HL-60/S4 treated with retinoic acid at 250 ng/mL for 4 days and 3 days (cell line): ENCODE data around the gene PRRX1.

Experiments used
- in situ Hi-C: fragments of 300-500 bp; cut with MboI; formaldehyde crosslinking; loops from 2 replicates; pipeline ENCODE4 v1.7.0; 2022; ENCODE audit warnings: low sequenced_read_pairs

The PRRX1 gene

DNA sequence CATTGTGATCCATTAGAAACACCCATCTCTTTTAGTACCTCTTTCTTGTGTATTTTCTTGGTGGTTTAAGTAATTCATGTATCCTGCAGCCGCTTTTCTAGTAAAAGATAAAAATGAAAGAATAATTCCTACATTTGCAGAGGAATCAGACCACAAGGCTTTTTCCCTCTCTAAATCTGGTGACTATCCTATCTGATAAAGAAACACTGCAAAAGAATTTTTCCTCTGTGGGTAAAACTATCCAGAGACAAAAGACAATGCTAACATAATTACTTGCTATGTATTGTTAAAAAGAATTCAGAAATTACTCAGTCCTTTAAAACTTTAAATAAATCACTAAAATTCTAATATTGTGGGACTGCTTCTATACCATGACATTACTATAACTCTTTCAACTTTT, 51.0 kb downstream of the PRRX1 start:
- in situ Hi-C loops, result no loop called here

DNA sequence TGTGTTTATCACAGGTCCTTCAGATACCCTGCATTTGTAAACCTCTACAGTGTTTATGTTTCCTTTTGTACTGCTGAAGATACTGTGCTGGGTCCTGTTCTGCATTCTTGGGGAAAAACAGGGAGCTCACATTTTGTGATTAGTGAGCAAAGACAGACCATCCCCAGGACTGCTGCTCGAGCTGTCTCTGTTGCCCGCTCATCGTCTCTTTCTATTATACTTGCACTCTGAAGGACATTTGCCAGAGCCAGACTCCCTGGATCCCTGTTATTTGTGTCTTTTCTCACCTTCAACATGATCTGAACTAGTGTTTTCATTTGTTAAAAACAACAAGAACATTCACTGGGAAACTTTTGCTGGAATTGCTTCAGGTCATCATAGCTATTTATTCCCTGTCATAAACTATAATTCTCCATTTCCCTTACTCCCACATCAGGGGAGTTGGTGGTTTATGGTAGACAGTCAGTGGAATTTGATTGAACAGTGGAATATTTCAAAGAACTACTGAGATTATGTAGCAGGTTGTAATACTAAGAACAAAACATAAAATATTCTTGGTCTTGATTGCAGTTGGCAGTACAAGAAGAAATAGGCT, 53.0 kb downstream of the PRRX1 start:
- in situ Hi-C loops, result no loop called here

DNA sequence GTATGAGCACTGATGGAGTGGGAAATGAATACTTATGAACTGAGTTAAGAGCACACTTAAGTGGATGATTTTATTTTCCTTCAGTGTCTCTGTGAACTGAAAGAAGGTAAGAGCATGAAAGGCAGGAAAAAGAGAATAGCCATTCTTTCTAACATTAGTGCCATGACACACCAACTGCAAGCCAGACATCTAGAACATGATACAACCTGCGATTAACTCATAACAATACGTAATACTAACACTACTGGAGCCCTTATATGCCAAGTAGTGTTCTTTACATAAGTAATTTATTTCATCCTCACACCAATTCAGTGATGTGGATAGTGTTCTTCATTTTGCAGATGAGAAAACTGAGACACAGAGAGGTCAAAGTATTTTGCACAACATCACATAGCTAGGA, 56.7 kb downstream of the PRRX1 start:
- in situ Hi-C loops, result no loop called here

DNA sequence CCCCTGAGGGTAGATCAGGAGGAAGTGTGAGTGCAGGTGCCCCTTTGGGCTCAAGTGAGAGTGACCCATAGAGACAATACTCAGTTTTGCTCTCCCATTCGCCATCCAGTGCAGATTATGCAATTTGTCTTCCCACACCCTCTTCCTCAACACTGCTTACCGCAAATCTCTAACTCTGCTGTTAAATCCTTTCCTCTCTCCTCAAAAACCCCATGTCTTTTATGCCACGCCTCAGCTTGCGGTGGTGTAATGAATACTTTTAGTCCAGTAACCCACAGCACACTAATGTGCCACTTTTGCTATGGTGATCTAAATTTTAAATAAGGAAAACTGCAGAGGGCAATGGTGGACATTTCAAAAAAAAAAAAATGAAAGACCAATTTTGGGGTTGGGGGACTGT, 57.7 kb downstream of the PRRX1 start:
- in situ Hi-C loops, result no loop called here

DNA sequence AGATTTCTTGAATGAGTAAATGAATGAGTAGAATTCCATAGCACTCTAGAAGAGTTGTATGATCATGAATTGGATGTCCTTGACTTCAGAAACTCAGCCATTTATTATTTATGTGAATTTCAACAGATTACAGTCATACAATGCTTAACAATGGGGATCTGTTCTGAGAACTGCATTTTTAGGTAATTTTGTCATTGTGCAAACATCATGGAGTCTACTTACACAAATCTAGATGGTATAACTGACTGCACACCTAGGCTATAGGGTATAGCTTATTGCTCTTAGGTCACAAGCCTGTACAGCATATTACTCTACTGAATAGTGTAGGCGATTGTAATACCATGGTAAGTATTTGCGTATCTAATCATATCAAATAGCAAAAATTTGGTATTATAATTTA, 59.6 kb downstream of the PRRX1 start:
- in situ Hi-C loops, result no loop called here

DNA sequence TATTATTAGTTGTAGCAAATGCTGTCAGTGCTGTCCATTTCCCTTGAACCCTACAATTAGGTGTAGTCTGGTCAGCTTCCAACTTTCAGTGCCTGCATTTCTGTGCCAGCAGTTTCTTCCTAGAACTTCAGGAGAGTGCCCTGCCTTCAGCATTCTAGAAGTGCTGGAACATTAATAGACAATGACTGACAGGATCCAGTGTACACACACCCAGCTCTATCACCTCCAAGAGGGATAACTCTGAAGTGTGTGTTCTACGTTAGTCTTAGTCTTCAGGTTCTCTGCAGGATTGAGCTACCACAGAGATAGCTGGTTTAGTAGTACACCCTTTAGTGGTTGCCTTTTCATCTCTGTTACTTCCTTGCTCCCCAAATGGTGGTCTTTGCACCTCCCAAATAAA, 61.4 kb downstream of the PRRX1 start:
- in situ Hi-C loops, result no loop called here

DNA sequence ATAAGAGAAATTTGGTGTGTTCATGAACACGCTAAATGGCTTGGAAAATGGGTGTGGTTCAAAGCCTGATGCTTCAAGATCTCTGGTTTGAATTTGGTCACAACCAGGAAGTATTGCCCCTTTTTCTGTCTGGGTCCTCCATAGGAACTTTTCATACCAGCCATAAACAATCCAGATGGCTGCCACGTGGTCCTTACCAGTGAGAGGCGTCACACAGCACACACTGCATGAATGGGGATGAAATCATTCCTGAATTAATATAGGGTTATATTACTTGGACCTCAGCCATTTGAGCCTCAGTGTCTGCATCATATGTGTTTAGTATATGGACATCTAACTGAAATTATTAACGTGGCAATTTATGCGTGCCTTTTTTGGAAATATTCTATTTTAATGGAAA, 64.0 kb downstream of the PRRX1 start:
- in situ Hi-C loops, result no loop called here

DNA sequence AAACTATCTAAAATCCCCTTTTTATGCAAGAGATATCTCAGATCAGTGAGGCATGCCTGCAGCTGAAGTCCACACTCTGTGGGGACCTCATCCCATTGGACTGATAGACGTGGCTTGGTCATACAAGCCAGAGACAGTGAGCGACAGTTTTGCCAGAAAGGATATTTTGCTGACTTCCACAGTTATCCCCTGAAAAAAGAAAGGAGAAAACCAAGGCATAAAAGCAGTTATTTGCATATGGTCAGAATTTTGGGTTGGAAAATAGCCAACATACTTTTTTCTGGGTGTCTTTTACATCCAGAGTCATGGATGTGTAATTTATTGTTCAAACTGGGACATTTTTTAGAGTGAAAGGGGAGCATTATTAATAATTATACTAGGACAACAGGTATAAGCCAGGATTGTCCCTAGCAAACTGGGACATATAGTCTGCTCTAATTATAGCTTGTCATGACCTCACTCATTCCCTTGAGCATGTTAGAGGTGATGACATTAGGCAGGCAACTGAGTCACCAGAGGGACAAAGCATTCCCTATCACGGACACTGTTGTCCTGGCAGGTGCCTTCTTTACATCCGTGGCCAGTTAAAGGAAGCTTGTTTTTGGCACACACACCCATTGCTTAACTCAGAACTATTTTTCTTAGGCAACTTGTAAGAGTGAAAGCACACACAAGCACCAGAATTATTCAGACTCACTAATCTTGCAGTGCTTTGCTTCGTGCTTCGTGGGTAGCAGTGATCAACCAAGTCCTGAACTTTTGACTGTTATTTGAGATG, 65.5 kb downstream of the PRRX1 start:
- in situ Hi-C loops, result no loop called here

DNA sequence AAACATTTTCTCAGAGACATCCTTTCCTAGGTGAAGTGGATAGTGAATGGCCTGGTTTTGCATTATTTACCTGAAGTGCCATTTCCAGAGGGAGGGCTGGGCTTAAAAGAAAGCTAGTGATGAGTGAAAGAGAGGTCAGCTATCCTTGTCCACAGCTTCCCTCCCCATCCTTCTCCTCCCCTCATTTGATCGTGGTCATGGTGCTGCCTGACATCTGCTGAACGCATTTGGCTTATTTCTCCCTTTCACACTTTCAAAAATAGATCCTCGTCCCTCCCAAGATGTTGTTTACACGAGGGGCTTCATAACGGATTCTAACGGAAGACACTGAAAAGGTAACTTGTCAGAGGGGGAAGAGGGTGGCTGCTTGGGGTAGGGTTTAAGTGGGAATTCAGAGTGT, 66.1 kb downstream of the PRRX1 start:
- in situ Hi-C loops, result no loop called here

DNA sequence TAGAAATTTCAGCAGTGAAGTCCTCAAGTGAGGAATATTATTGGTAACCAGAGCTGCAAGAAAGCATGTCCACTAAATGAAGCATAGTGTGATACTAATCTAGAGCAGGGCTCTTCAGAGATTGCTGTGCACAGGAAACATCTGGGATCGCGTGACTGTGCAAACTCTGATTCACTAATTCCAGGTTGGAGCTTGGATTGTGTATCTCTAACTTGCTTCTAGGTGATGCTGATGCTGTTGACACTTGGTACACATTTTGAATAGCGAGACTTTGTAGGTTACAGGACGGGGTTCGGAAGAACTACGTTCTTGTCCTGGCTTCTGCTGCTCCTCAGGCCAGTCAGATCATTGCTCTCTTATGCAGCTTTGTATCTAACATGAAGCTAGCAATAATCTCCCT, 66.5 kb downstream of the PRRX1 start:
- in situ Hi-C loops, result no loop called here

DNA sequence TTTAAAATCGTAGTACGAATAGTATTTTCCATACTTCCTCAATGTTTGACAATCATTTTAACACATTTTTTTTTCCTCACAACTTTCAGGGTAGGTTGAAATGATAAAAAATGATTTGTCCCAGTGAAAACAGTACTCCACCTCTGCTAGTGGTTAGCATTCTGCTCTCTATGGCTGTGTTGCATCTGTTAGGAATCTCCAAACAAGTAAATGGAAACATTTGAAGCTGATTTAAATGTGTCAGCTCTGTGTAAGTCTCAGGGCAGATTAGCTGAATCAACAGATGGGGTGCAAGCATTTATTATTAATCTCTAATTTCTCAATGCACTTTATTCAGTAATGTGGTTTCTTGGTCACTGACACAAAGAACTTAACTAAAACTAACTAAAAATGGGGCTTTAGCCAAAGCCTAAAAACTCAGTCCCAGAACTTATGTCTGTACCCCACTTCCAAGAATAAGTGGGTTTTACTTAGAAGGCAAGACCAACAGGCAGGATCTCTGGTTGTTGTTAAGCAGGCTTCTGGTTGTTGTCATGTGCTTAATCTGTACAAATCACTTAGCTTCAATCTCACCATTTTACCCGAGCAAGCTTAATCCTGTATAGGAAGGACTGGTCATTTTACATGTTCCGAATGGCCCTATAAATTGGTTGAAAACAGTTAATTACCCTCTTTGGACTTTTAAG, 67.8 kb downstream of the PRRX1 start:
- in situ Hi-C loops, result no loop called here

DNA sequence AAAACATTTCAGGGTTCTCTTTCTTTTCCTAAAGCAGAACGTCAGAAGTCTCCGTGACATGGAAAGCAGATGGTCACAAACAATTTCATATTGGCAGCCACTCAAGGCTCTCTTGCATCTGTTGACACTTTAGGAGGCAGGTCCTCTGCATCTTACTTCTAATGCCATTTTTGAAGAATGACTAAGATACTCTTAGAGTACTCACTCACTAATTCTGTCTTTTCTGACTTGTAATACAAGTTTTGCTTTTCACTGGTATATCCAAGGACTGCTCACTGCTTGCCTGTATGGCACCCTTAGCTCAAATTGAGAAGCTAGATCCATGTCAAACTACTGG, 68.3 kb downstream of the PRRX1 start:
- in situ Hi-C loops, result no loop called here

DNA sequence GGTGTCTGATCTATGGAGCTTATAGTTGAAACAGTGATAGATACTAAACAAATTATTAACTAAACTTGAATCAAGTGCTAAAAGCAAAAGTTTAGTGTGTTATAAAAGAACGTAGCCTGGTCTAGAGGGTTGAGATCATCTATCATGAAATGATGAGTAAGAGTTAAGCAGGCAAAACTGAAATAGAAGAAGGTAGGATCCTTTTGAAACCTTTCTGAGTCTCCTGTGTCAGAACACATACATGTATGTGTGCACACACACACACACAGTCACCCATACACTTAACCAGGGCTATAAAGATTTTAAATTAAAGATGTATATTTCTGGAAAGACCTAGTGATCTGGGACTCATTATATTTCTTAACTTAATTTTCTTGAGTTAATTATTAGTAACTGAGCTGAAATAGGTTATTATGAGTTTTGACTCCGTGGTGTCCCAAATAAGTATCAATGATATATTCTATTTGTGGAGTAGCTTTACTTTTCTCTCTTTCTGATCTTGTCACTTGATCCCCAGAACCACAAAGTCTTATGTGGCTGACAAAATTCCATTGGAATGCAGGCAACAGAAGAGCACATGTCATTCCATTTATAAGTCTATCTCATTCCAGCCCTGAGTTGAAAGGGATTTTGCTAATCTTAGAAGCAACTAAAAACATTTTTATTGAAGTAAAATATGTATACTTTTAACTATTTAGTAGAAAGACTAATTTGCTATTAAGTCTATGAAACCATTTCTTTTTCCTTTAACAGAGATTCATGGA, 70.7 kb downstream of the PRRX1 start:
- in situ Hi-C loops, result no loop called here

DNA sequence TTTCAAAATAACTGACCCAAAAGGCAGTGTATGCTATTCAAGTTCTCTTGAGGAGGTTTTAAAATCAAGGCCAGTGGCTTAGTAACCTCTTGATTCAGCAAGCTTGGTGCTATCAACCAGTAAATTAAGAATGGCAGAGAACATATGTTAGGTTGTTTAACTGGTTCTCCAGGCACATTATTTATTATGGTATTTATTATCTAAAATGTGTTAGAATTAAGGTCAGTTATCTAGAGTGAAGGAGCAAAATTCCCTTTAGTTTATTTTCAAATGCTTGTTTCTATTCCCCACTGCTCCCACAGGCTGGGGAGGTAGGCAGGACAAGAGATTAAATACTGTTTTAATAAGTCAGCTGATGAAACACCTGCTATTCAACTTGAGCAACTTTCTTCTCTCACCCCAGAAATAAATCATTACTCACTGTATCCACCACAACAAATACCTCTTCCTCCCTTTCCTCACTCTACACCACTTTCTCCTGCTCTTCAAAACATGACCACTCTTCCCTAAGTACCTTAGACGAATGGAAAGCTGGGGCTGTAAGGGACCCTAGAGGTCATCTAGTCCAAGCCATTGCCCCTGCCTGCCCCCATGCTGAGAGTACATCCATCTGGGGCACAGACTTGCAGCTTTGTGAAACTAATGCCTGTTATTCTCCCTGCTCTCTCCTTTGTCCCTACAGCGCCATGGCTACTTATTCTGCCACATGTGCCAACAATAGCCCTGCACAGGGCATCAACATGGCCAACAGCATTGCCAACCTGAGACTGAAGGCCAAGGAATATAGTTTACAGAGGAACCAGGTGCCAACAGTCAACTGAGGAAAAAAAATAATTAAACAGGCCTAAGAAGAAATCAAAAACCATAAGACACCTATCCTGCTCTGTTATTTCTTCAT, 71.7 kb downstream of the PRRX1 start:
- in situ Hi-C loops, result no loop called here

DNA sequence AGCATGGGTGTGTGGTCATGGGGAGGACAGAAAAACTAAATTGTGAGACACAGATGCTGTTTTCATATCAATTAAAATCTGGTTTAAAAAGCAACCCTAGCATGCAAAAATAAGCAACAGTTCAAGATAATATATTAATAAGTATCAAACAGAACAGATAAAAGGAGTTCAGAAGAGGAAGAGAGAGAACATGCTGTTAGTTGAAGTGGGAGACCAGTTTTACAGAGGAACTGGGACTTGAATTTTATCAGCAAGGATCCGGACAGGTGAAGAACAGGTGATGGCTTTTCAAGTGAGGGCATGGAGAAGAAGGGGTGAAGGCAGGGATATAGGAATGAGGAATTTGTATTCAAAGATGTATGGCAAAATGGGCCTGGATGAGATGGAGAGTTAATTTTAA, 75.9 kb downstream of the PRRX1 start:
- in situ Hi-C loops, result no loop called here

DNA sequence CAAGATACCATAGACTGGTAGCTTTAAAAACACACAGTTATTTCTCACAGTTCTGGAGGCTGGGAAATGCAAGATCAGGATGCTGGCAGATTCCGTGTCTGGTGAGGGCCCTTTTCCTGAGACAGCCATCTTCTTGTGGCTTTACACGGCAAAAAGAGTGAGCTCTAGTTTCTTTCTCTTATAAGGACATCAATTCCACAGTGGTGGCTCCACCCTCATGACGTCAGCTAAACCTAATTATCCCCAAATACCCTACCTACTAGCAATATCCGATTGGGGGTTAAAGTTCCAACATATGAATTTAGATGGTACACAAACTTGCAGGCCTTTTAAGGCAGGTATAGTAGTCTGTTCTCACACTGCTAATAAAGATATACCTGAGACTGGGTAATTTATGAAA, 77.7 kb downstream of the PRRX1 start:
- in situ Hi-C loops, result no loop called here

DNA sequence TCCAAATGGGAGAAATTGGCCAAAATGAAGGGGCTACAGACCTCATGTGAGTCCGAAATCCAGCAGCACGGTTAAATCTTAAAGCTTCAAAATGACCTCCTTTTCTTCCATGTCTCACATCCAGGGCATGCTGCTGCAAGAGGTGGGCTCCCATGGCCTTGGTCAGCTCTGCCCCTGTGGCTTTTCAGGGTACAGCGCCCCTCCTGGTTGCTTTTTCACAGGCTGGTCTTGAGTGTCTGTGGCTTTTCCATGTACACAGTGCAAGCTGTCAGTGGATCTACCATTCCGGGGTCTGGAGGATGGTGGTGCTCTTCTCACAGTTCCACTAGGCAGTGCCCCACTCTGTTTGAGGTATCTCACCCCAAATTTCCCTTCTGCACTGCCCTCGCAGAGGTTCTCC, 78.7 kb downstream of the PRRX1 start:
- in situ Hi-C loops, result no loop called here

DNA sequence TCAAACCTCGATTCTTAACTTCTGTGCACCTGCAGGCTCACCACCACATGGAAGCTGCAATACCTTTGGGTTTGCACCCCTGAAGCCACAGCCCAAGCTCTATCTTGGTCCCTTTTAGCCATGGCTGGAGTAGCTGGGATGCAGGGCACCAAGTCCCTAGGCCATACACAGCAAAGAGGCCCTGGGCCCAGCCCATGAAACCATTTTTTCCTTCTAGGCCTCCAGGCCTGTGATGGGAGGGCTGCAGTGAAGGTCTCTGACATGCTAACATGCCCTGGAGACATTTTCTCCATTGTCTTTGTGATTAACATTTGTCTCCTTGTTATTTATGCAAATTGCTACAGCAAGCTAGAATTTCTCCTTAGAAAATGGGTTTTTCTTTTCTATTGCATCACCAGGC, 79.2 kb downstream of the PRRX1 start:
- in situ Hi-C loops, result no loop called here

DNA sequence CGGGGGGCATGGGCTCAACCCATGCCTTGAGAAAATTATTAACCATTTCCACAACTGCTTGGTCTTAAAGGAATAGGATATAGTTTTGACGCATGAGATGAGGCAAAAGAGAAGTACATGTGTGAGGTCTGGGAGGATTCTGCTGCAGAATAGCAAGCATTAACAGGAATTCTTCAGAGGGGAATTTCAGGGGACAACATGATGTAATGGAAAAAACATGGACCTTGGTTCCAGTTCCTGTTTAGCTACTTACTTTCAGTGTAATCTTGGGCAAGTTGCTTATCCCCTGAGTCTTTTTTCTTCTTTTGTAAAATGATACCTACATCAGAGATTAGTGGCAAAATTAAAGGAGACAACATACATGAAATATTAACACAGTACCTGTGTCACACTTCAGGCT, 85.6 kb downstream of the PRRX1 start:
- in situ Hi-C loops, result no loop called here

DNA sequence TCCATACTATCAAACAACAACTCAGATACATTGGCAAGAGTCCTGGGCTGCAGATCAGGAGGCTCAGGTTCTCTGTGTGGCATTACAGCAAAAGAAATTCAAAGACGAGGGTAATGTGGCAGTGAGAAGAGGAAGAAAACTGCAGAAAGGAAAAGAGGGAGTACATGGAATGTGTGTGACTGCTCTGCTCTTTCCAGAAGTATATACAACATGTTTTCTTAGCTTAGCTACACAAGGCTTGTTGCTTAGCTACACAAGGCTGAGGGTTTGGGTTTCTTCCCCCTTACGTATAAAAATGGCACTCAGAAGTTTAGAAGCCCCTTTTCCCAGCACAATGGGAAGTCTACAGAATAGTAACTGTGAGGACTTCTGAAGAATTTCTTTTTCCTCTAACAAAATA, 86.0 kb downstream of the PRRX1 start:
- in situ Hi-C loops, result no loop called here

DNA sequence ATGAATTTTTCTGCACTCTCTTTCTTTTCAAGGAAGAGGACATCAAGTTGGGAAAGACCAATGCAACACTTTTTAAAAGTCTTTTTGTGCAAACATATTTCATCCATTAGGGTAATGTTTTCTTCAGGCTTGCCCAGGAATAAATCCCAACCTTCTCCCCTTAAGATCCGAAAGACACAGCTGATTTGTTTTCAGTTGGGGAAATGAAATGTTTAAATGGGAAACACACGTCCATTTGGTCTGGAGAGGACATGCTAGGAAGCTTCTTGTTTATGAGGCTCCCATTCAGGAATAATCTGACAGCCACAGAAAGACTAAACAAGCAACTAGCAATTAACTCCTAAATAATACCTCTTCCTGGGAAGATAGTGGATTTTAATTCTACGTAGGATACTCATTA, 91.9 kb downstream of the PRRX1 start:
- in situ Hi-C loops, result no loop called here
